Spleen (tissue), 7 donors: ENCODE data around the gene MFAP2.
A peak's percentile ranks its signal among the peaks of the same experiment; 100 is the strongest.

ENCODE experiments used
- CTCF ChIP-seq, 11 experiments: fragments of 200-600 bp in 7 of 11; fragments of 450-650 bp in 4 of 11; sonication (generic) in 4 of 11; IDR thresholded peaks in 8 of 11; conservative IDR thresholded peaks in 3 of 11; 1 replicate in 7 of 11; 2 replicates in 4 of 11; pipeline versions ENCODE4 v1.4.0 to v1.8.0; 2016 to 2021; ENCODE audit warnings: antibody characterized with exemption in 11 of 11, inconsistent platforms in 4 of 11, mild to moderate bottlenecking in 1 of 11
- POLR2A ChIP-seq, 3 donors: fragments of 450-650 bp; IDR thresholded peaks; one replicate each; pipeline ENCODE4 v1.5.1; 2017; ENCODE audit warnings: antibody characterized with exemption in 3 of 3, mild to moderate bottlenecking in 1 of 3
- POLR2AphosphoS5 ChIP-seq, 3 donors: sonication (generic); formaldehyde crosslinking; IDR thresholded peaks; one replicate each; pipeline ENCODE4 v1.5.1; 2017; ENCODE audit warnings: antibody characterized with exemption in 3 of 3
- donor health status: DM: no; HTN: no; CAD: no; lungs with moderate emphysema.
- donor health status: DM: no; HTN: no; CAD: no.
- donor health status: DM: no; HTN: no; CAD: no.

- no peak for TF ChIP-seq CTCF (IDR thresholded peaks at IDR 0.05 in 8 of 11, conservative IDR thresholded peaks at IDR 0.05 in 3 of 11)
- no peak for TF ChIP-seq POLR2A (IDR thresholded peaks at IDR 0.05)
- peak in 1 of 3 donors; percentile 18 for TF ChIP-seq POLR2AphosphoS5 (IDR thresholded peaks at IDR 0.05)
Observed at GRCh38 chr1:16992102-16992501, 11.7 kb upstream of the MFAP2 start.
